SK-N-SH (cell line): ENCODE measurements around the gene CHRM1.

Experiments
- FOXM1 ChIP-seq: IDR thresholded peaks from 2 replicates; pipeline ENCODE4 v1.4.0; 2012; ENCODE audit warnings: low read depth, mild to moderate bottlenecking
- RFX5 ChIP-seq: IDR thresholded peaks from 2 replicates; pipeline ENCODE4 v1.6.1; 2012; ENCODE audit warnings: mild to moderate bottlenecking, improper control_type of control experiment, low read length
- SMC3 ChIP-seq: IDR thresholded peaks from 2 replicates; pipeline ENCODE4 v1.6.1; 2012; ENCODE audit warnings: low read depth, low read length, improper control_type of control experiment
- YY1 ChIP-seq: IDR thresholded peaks from 2 replicates; pipeline ENCODE4 v1.4.0; 2012; ENCODE audit warnings: low read depth, mild to moderate bottlenecking

- no peak for TF ChIP-seq FOXM1
- no peak for TF ChIP-seq RFX5
- no peak for TF ChIP-seq YY1
- no peak for TF ChIP-seq SMC3
Observed at GRCh38 chr11:62926680-62927455, 5.7 kb upstream of the CHRM1 start.
